Adrenal gland (tissue), 12 donors: ENCODE measurements around the gene PHKG1. TPM values are rescaled to one million over a fixed set of nuclear protein-coding genes. Genes with fewer than 3 reads are reported as not detected.
"Not testable (repeated sequence)": the region's sequence is repeated elsewhere in the genome, so short reads cannot be mapped to it uniquely, and the experiment has no call there.

Experiments
- DNase-seq, 7 donors: peaks; one replicate each; pipeline ENCODE4 v3.0.0-alpha.2; 2019 to 2020
- H3K27ac ChIP-seq, 5 donors: fragments of 200-600 bp; sonication (generic) in 4 of 5; 1 replicate in 3 of 5; 2 replicates in 2 of 5; pipeline versions ENCODE4 v1.5.1 to v1.8.0; 2016 to 2020; ENCODE audit warnings: mild to moderate bottlenecking in 1 of 5
- H3K27me3 ChIP-seq: fragments of 200-600 bp; 2 replicates; pipeline ENCODE4 v1.8.0; 2021
- H3K36me3 ChIP-seq, 2 donors: fragments of 200-600 bp; replicated peaks in 1 of 2; 1 replicate in 1 of 2; 2 replicates in 1 of 2; pipeline versions ENCODE4 v1.5.1 to v1.8.0; 2018 to 2022
- H3K4me1 ChIP-seq, 2 donors: fragments of 200-600 bp; replicated peaks in 1 of 2; 1 replicate in 1 of 2; 2 replicates in 1 of 2; pipeline versions ENCODE4 v1.5.1 to v1.8.0; 2018 to 2021
- H3K4me3 ChIP-seq, 4 donors: fragments of 200-600 bp; sonication (generic) in 3 of 4; one replicate each; pipeline ENCODE4 v1.5.1; 2016 to 2018
- H3K9me3 ChIP-seq, 3 donors: fragments of 200-600 bp; sonication (generic) in 1 of 3; replicated peaks in 1 of 3; 1 replicate in 2 of 3; 2 replicates in 1 of 3; pipeline versions ENCODE4 v1.5.1 to v1.8.0; 2016 to 2021
- POLR2A ChIP-seq, 2 donors: fragments of 450-650 bp; IDR thresholded peaks; one replicate each; pipeline ENCODE4 v1.6.1; 2017; ENCODE audit warnings: antibody characterized with exemption in 2 of 2, mild to moderate bottlenecking in 2 of 2, moderate library complexity in 1 of 2
- WGBS, 4 donors: extraction: QIAGEN DNeasy Blood & Tissue Kit in 2 of 4; methylation state at CpG; one replicate each; pipeline versions ENCODE4 v1.1.5 to v1.1.7; 2013 to 2017; 5-methylcytosine and 5-hydroxymethylcytosine counted together
- intact Hi-C, 2 donors: fragments of 100-400 bp; cut with DNase I; formaldehyde crosslinking; loops; one replicate each; pipeline versions ENCODE4 v1.14.1 to v1.15.0; 2022 to 2023
- polyA plus RNA-seq, 3 donors: library from polyadenylated mRNA; stranded (reverse); fragments of 200-250 nt in 2 of 3; fragments of 350-450 nt in 1 of 3; fragmentation: Illumina TruSeq in 1 of 3; extraction: RNeasy Lipid Tissue Mini Kit (QIAGEN cat#74804) in 1 of 3; gene quantifications; one replicate each; pipeline ENCODE4 v1.2.3, GENCODE V29; 2013 to 2014
- total RNA-seq, 9 donors: library from RNA; depleted of rRNA in 4 of 9; stranded (reverse); fragments of >200 nt in 4 of 9; fragments of 120-200 nt in 1 of 9; fragmentation: NEBNext Ultra II Directional in 1 of 9; extraction: Animal tissue kit (Norgen Biotek cat#: 25700) in 1 of 9; gene quantifications; one replicate each; pipeline versions ENCODE4 v1.1.0 to v1.2.4, GENCODE V29; 2013 to 2023
- TF ChIP-seq, protein P1 (sequence below), 6 experiments: fragments of 450-650 bp in 4 of 6; fragments of 200-600 bp in 2 of 6; sonication (generic) in 1 of 6; IDR thresholded peaks; 1 replicate in 5 of 6; 2 replicates in 1 of 6; pipeline versions ENCODE4 v1.5.1 to v1.8.0; 2016 to 2021; ENCODE audit warnings: antibody characterized with exemption in 6 of 6, mild to moderate bottlenecking in 2 of 6, moderate library complexity in 1 of 6
- donor health status: healthy with polysubstance abuse.
- donor health status: Bipolar disorder and iron deficiency.
- donor health status: DM: yes; HTN: yes; CAD: no.
- donor health status: DM: no; HTN: no; CAD: no.
- donor health status: DM: no; HTN: no; CAD: no.
- donor health status: DM: yes; HTN: yes; CAD: no.

Gene PHKG1
- total and polyA plus RNA-seq, 12 donors, result 0.60 to 10.2 (median 5.7) TPM

DNA sequence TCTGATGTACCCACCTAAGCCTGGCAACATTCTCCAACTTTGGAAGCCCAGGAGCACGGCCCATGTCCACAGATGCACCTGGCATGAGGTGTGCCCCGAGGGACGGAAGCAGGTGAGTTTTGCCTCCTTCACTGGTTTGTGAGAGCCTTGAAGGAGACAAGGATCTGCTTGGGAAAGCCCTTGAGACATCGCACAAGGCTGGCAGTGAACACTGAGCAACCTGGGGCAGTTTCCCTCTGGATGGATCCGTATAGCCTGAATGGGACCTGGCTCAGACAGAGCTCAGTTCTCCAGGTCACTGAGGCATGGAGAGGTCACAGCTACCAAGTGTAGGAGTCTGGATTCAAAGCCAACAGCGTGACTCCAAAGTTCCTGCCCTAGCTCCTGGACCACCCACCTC is 32.2 kb upstream of the PHKG1 start:
- no peak for TF ChIP-seq POLR2A (IDR thresholded peaks at IDR 0.05)
- intact Hi-C loops, result no loop called here
- Histone ChIP-seq H3K4me1 (peaks cover 0 to 14% of the 10 kb centered on the region in 2 donors), H3K36me3 (no peaks in the 10 kb centered on the region), H3K4me3 (no peak overlapping the region), H3K27me3 (no peaks in the 10 kb centered on the region), H3K27ac (peak overlapping the region in 1 of 5 donors; percentile 29), H3K9me3 (no peaks in the 10 kb centered on the region)
- 75 to 91% (median 85%) methylated on average over 4 to 6 of the region's 6 CpGs for WGBS, 4 donors
- DNase-seq, result no peak

DNA sequence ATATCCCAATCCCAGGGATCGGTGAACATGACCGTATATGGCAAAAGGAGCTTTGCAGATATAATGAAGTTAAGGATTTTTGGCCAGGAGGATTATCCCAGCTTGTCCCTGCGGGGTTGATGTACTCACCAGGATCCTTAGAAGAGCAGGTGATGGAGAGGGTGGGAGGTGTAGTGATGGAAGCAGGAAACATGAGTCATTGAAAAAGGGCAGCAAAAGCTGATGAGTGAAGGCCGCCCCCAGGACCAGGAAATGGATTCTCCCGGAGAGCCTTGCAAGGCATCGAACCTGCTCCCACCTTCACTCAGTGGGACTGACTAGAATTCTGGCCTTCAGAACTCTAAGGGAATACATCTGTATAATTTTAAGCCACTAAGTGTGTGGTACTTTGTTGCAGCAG is 28.7 kb upstream of the PHKG1 start:
- Histone ChIP-seq H3K9me3 (no peaks in the 10 kb centered on the region), H3K27me3 (no peaks in the 10 kb centered on the region), H3K36me3 (no peaks in the 10 kb centered on the region), H3K4me1 (peaks cover 0 to 10% of the 10 kb centered on the region in 2 donors), H3K27ac (no peak overlapping the region), H3K4me3 (no peak overlapping the region)
- 83 to 87% (median 87%) methylated on average over 6 of the region's 6 CpGs for WGBS, 4 donors
- intact Hi-C loops, result no loop called here
- TF ChIP-seq, protein P1, sequence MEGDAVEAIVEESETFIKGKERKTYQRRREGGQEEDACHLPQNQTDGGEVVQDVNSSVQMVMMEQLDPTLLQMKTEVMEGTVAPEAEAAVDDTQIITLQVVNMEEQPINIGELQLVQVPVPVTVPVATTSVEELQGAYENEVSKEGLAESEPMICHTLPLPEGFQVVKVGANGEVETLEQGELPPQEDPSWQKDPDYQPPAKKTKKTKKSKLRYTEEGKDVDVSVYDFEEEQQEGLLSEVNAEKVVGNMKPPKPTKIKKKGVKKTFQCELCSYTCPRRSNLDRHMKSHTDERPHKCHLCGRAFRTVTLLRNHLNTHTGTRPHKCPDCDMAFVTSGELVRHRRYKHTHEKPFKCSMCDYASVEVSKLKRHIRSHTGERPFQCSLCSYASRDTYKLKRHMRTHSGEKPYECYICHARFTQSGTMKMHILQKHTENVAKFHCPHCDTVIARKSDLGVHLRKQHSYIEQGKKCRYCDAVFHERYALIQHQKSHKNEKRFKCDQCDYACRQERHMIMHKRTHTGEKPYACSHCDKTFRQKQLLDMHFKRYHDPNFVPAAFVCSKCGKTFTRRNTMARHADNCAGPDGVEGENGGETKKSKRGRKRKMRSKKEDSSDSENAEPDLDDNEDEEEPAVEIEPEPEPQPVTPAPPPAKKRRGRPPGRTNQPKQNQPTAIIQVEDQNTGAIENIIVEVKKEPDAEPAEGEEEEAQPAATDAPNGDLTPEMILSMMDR (IDR thresholded peaks at IDR 0.05), result no peak
- TF ChIP-seq POLR2A (IDR thresholded peaks at IDR 0.05), result no peak
- DNase-seq, result no peak

DNA sequence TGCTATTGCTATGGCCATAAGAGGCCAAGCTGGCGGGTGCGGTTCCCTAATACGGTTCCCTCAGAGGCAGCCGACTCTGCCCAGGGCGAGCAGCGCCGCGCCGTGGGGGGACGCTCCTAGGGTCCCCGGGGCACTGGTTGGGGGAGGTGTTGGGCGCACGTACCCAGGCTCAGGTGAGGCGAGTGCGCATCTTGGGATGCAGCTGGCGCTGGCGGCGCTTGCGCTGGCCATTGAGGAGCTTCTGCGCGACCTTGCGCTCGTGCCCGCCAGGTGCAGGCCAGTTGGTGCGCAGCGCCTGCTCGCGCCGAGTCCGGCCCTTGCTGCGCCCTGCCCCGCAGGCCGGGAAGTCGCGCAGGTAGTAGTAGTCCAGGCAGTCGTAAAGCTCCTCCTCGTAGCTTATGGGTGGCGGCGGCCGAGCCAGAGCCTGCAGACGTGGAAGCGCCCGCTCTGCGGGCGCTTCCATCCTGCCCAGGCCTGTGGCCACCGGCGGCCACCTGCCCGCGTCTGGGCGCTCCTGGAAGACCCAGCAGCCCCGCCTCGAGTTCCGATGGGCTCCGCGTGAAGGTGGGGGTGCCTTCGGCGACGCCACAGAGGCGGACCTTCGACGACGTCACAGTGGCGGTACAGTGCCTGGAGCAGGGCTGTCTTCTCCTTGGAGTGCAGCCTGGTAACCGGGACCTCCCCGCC is 23.2 kb upstream of the PHKG1 start, which contains the start of gene NUPR2:
TSS of gene NUPR2 (minus strand) at position 566 of the 687 bp plus-strand sequence. CDS start at position 463, 103 bp downstream.
- no peaks in the 10 kb centered on the region for H3K9me3 ChIP-seq
- DNase-seq, result peak in 1 of 7 donors; percentile 35
- WGBS, 4 donors, result 29 to 54% (median 36%) methylated on average over 3 to 65 of the region's 65 CpGs
- no peak within 1 kb of the TSS for H3K27ac ChIP-seq
- no peak within 1 kb of the TSS for H3K4me3 ChIP-seq
- no peaks in the 10 kb centered on the region for H3K27me3 ChIP-seq
- intact Hi-C loops, result no loop called here
- H3K36me3 ChIP-seq, result no peaks in the 10 kb centered on the region
- H3K4me1 ChIP-seq, result peaks cover 13 to 16% of the 10 kb centered on the region in 2 donors
- TF ChIP-seq, protein P1 (IDR thresholded peaks at IDR 0.05), result no peak
- no peak for TF ChIP-seq POLR2A (IDR thresholded peaks at IDR 0.05)

DNA sequence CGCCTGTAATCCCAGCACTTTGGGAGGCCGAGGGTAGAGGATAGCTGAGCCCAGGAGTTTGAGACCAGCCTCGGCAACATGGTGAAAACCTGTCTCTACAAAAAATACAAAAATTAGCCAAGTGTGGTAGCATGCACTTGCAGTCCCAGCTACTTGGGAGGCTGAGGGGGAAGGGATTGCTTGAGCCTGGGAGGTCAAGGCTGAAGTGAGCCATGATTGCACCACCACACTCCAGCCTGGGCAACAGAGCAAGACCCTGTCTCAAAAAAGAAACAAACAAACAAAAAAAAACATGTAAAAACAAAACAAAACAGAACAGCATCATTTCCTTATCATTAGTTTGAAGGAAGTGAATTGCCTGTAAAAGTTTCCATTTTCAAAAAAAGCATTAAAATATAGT is 19.5 kb upstream of the PHKG1 start:
- H3K4me1 ChIP-seq, result peaks cover 16% of the 10 kb centered on the region in 2 donors
- H3K27me3 ChIP-seq, H3K4me3 ChIP-seq, H3K9me3 ChIP-seq, H3K36me3 ChIP-seq, DNase-seq, intact Hi-C loops, H3K27ac ChIP-seq: not testable (repeated sequence)
- WGBS, 4 donors, result 87 to 95% (median 89%) methylated on average over 3 of the region's 3 CpGs

DNA sequence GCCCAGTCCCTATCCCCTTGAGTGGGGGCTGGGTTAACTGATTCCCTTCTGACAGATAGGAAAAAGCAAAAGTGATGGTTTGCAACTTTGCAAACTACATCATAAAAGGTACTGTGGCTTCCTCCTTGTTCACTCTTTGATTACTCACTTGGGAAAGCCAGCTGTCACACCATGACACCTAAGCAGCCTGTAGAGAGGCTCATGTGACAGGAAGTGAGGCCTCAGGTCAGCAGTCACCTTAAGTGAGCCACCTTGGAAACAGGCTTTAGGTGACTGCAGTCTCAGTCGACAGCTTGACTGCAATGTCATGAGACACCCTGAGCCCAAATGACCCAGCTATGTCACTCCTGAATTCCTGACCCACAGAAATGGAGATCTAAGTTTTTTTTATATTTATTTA is 17.9 kb upstream of the PHKG1 start:
- Histone ChIP-seq H3K27ac (no peak overlapping the region), H3K36me3 (no peaks in the 10 kb centered on the region), H3K27me3 (no peaks in the 10 kb centered on the region), H3K4me1 (peaks cover 16 to 21% of the 10 kb centered on the region in 2 donors), H3K4me3 (no peak overlapping the region), H3K9me3 (no peaks in the 10 kb centered on the region)
- TF ChIP-seq POLR2A (IDR thresholded peaks at IDR 0.05), result no peak
- TF ChIP-seq, protein P1 (IDR thresholded peaks at IDR 0.05), result no peak
- intact Hi-C loops, result no loop called here
- DNase-seq, result no peak
- WGBS, 4 donors, result 80 to 92% (median 88%) methylated on average over 1 of the region's 1 CpG
